HG03521 (cell line): ENCODE data around the gene TSEN2.
"Not testable (repeated sequence)": the region's sequence is repeated elsewhere in the genome, so short reads cannot be mapped to it uniquely, and the experiment has no call there.

Source experiments
- ATAC-seq: cut with Tn5 transposase; IDR thresholded peaks from one replicate; pipeline ENCODE4 v1.9.1; 2021; ENCODE audit warnings: mild to moderate bottlenecking, moderate library complexity; ENCODE audit not compliant: unreplicated experiment

TSEN2 gene

GRCh38 chr3:12484198-12484982 lies at the start of gene TSEN2:
Gene TSEN2, plus strand, starts transcription at chr3:12484480. Its CDS starts 5,321 bp downstream, at chr3:12489801.
- ATAC-seq = peak; percentile 90

- ATAC-seq = no peak
Observed at GRCh38 chr3:12436514-12437220, 47.6 kb upstream of the TSEN2 start.

GRCh38 chr3:12437221-12437605 lies 47.1 kb upstream of the TSEN2 start:
- no peak for ATAC-seq

DNA sequence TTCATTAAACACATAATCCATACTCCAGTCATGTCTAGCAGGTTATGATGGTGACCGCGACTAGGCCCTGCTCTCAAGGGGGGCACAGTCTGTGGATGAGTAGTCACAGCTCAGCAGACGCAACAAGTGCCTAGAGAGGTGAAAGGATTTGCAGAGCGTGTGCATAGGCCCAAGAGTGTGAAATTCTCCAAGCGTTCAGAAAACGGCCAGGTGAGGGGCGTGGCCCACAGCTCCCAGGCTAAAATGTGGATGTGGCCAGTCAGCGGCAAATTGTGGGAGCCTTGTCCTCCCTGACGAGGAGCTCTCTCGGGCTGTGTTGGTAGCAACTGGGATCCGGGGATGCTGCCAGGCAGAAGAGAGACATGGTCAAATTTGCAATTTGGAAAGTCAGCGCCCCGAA lies 46.4 kb upstream of the TSEN2 start:
- no peak for ATAC-seq

DNA sequence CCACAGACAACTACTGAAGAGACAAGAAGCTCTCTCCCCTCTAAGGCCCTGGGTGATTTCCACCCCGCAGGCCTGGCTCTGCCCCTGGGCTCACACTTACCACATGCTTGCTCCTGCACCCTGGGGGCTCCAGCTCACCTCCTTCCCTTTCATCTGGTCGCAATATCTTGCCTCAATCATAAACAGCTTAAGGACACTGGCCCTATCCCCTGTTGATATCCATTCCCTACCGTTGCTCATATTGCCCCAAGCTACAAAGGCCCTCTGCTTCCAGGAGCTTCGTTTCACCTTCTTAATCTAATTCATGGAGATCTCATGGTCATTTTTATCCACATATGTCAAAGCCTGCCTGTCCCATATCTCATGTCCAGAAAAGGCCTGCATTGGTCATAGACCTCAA lies 46.0 kb upstream of the TSEN2 start:
- no peak for ATAC-seq

DNA sequence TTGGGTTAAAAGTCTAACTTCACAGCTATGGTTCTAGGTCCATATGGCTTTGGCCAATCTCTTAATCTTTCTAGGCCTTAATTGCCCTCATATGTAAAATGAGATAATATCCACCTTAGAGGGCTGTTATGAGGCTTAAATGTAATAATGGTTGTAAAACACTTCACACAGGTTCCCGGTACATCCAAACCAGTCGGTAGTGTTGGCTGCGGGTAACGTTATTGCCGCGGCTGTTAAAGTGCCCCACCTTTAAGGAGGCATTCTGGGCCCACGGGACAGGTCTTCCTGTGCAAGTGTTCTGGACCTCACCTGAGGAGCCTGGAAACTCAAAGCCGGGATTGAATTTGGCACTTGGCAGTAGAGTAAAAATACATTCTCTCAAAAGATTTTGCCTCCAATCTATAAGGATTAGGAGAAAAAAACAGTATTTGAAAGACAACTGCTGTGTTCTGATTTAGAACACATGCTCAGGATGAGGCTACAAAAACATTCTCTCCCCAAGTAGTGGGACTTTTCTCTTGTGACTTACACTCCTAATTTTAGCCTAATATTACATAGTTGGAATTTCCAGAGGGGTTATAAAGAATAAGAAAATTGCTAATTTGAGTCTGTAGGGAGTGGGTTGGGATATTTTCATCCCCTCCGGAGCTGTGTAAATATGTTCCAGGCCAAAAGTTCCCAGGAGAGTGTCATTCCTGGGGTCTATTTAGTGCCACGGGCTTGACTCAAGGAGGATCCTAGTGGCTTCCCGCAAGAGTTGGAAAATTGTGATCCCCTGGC lies 44.9 kb upstream of the TSEN2 start:
- ATAC-seq = no peak

GRCh38 chr3:12440927-12441714 lies 43.2 kb upstream of the TSEN2 start:
- ATAC-seq = no peak

- ATAC-seq = no peak
Observed at GRCh38 chr3:12442654-12443501, 41.4 kb upstream of the TSEN2 start.

DNA sequence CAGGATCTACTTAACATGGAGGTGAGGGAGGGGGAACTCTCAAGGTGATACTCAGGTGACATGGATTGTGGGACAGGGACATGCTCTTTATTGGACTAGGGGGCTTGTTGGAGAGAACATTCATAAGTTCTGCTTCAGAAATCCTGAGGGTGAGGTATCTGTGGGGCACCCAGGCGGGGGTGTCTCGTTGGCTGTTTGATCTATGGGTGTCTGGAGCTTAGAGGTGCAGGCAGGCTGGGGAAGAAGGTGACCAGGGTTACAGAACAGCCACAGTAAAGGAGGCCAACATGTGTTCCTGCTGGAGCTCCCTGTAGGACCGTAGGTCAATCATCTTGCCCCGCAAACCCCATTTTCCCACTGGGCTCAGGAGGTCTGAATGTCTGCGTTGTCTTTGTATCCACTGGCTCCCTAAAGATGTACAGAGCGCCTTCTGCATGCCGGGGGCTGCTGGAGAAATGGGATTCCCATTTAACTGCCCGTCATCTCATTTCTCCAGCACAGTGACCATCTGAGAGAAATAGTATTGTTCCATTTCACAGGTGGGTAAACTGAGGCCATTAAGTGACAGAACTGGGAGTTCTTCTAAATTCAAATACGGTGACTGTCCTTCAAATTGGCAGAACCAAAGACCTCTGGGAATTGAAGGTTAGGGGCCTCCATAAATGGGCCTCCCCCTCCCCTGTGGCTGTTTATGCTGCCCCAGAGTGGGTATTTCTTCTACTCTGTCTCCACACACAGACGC lies 40.3 kb upstream of the TSEN2 start:
- no peak for ATAC-seq

DNA sequence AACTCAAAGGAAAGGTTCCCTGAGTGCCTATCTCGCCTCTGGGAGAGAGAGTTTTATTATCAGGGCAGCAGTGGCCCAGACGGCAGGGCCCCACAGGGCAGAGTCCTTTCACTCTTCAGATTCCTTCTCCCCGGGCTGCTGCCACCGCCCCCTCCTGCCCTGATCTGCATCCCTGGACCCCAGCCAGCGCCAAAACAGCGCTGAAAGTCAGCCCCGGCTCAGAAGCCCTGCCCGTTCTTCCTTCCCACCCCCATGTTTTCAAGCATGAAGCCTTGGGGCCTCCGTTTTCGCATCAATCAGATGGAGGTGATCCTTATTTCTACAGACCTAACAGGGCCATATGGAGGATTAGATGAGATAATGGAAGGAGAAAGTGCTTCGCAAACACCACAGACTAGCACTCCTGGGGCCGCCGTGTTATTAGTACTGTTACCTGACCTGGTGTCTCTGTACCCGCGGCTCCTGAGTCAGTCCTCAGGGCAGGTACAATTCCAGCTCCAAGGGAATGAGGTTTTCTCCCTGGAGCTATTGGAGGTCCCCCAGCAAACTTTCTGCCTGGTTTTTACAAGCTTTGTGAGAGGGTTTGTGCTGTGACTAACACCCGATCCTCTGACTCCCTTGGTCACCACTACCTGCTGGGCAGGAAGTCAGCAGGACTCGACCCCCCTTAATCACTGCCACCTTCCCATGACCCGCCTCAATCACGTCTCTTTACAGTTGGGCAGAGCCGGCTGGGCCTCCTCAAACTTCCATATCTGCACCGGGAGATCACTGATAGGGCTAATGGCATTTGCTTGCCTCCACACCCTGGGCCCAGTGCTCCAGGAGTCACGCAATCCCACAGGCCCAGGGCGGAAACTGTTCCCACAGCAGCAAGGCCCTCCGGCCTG lies 39.5 kb upstream of the TSEN2 start:
- no peak for ATAC-seq

GRCh38 chr3:12445523-12446240 lies 38.6 kb upstream of the TSEN2 start:
- ATAC-seq = no peak

- ATAC-seq = no peak
Observed at GRCh38 chr3:12446298-12446697, 38.0 kb upstream of the TSEN2 start.

- ATAC-seq = no peak
Observed at GRCh38 chr3:12447075-12447474, 37.2 kb upstream of the TSEN2 start.

- not testable (repeated sequence) for ATAC-seq
Observed at GRCh38 chr3:12448404-12449202, 35.7 kb upstream of the TSEN2 start.

DNA sequence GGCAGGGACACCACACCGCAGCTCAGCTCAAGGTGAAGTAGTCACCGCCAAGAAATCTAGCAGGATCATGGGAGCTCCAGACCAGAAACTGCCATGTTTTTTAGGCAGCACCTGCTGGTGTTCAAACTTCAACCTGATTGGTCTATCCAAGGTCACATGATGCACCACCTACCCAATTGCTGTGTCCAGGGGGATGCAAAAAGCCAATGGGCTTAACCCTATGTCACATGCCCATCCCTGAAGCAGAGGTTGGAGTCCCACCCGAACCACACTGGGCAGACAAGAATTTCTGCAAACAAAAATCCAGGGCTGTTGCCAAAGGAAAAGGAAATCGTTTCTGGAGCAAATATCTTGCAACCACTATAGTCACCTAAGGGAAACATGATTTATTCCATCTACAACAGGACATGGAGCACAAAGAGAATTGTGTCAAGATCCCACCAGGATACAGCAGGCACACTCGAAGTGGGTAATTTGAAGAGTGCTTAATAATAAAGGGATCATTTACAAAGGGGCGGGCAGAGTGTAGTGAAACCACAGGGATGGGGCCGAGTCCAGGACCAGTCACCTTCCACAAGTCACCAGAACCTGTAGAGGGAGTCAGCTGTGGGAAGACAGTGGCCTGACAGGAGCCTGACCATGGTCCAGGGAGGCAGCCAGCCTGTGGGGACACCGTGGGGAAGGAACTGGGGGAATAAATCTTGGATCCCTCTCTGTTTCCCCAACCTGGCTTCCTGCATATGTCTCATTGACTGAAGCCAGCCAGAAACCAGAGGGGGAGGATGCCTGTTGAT lies 34.2 kb upstream of the TSEN2 start:
- ATAC-seq = no peak

DNA sequence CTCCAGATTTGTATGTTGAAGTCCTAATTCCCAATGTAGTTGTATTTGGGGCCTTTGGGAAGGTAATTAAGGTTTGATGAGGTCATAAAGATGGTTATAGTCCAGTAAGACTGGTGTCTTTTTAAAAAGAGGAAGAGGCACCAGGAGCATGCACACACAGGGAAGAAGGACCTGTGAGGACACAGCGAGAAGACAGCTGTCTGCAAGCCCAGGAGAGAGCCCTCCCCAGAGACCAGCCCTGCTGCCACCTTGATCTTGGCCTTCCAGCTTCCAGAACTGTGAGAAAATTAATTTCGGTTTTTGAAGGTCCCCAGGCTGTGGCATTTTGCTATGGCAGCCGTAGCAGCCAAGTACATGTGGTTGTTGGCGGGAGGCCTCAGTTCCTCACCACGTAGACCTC lies 32.8 kb upstream of the TSEN2 start:
- no peak for ATAC-seq
